Tibial nerve (tissue), 3 donors: ENCODE measurements around the gene LRRC42.

Experiments used
- CTCF ChIP-seq, 5 experiments: fragments of 200-600 bp in 3 of 5; fragments of 450-650 bp in 2 of 5; sonication (generic) in 3 of 5; IDR thresholded peaks; one replicate each; pipeline ENCODE4 v1.5.1; 2016 to 2019; ENCODE audit warnings: antibody characterized with exemption in 5 of 5, mild to moderate bottlenecking in 3 of 5, moderate library complexity in 2 of 5
- POLR2A ChIP-seq, 2 donors: fragments of 450-650 bp; IDR thresholded peaks; one replicate each; pipeline ENCODE4 v1.6.1; 2017; ENCODE audit warnings: antibody characterized with exemption in 2 of 2, mild to moderate bottlenecking in 2 of 2, moderate library complexity in 2 of 2

- TF ChIP-seq POLR2A (IDR thresholded peaks at IDR 0.05) (no peak), CTCF (IDR thresholded peaks at IDR 0.05) (no peak)
These were observed 32.7 kb upstream of the LRRC42 start for GRCh38 chr1:53913352-53914033.
